Measurements from ENCODE around the gene FANCM.
"Not testable (repeated sequence)": the region's sequence is repeated elsewhere in the genome, so short reads cannot be mapped to it uniquely, and the experiment has no call there.

FANCM gene

GRCh38 chr14:45135156-45135555 lies 574 bp upstream of the FANCM start:
- DNase-seq (ENCODE audit: insufficient read length, low spot score) (no peak), FAIRE-seq (no peak)
- no peak for TF ChIP-seq POU2F2 (IDR thresholded peaks at IDR 0.05; ENCODE audit: low read depth, low read length)
- no peak for TF ChIP-seq SPI1 (IDR thresholded peaks at IDR 0.05; ENCODE audit: low read depth, low read length)
- no peak for TF ChIP-seq PAX5 (IDR thresholded peaks at IDR 0.05; ENCODE audit: insufficient read depth, low read length, severe bottlenecking)
- TF ChIP-seq POLR2AphosphoS5 (IDR thresholded peaks at IDR 0.05; ENCODE audit: low read depth, low read length): no peak
- TF ChIP-seq TAF1 (IDR thresholded peaks at IDR 0.05; ENCODE audit: low read depth, low read length): no peak
- TF ChIP-seq POLR2A (IDR thresholded peaks at IDR 0.05; ENCODE audit: low read depth, low read length): no peak

GRCh38 chr14:45136399-45136798 lies 669 bp downstream of the FANCM start:
- FAIRE-seq: no peak
- no peak for TF ChIP-seq SPI1 (IDR thresholded peaks at IDR 0.05; ENCODE audit: low read depth, low read length)
- no peak for TF ChIP-seq POU2F2 (IDR thresholded peaks at IDR 0.05; ENCODE audit: low read depth, low read length)
- TF ChIP-seq PAX5 (IDR thresholded peaks at IDR 0.05; ENCODE audit: insufficient read depth, low read length, severe bottlenecking): no peak
- no peak for TF ChIP-seq POLR2AphosphoS5 (IDR thresholded peaks at IDR 0.05; ENCODE audit: low read depth, low read length)
- TF ChIP-seq TAF1 (IDR thresholded peaks at IDR 0.05; ENCODE audit: low read depth, low read length): no peak
- no peak for TF ChIP-seq POLR2A (IDR thresholded peaks at IDR 0.05; ENCODE audit: low read depth, low read length)
- no peak for DNase-seq (ENCODE audit: insufficient read length, low spot score)

- no peak for FAIRE-seq
Observed at GRCh38 chr14:45140661-45141187, 5.0 kb downstream of the FANCM start.

GRCh38 chr14:45142083-45142482 lies 6.4 kb downstream of the FANCM start:
- not testable (repeated sequence) for FAIRE-seq; DNase-seq (ENCODE audit: insufficient read length, low spot score)

More at GRCh38 chr14:45140661-45141187, 5.0 kb downstream of the FANCM start:
- DNase-seq (ENCODE audit: insufficient read length, low spot score): no peak
- TF ChIP-seq SPI1 (IDR thresholded peaks at IDR 0.05; ENCODE audit: low read depth, low read length): no peak
- TF ChIP-seq POU2F2 (IDR thresholded peaks at IDR 0.05; ENCODE audit: low read depth, low read length): no peak
- TF ChIP-seq POLR2AphosphoS5 (IDR thresholded peaks at IDR 0.05; ENCODE audit: low read depth, low read length): no peak
- no peak for TF ChIP-seq POLR2A (IDR thresholded peaks at IDR 0.05; ENCODE audit: low read depth, low read length)
- no peak for TF ChIP-seq PAX5 (IDR thresholded peaks at IDR 0.05; ENCODE audit: insufficient read depth, low read length, severe bottlenecking)
- no peak for TF ChIP-seq TAF1 (IDR thresholded peaks at IDR 0.05; ENCODE audit: low read depth, low read length)

- FAIRE-seq (peak; percentile 76), DNase-seq (ENCODE audit: insufficient read length, low spot score) (no peak)
- TF ChIP-seq PAX5 (IDR thresholded peaks at IDR 0.05; ENCODE audit: insufficient read depth, low read length, severe bottlenecking) (no peak), POU2F2 (IDR thresholded peaks at IDR 0.05; ENCODE audit: low read depth, low read length) (no peak)
Observed at GRCh38 chr14:45144658-45145057, 8.9 kb downstream of the FANCM start.

- no peak for TF ChIP-seq SPI1 (IDR thresholded peaks at IDR 0.05; ENCODE audit: low read depth, low read length)
- no peak for TF ChIP-seq PAX5 (IDR thresholded peaks at IDR 0.05; ENCODE audit: insufficient read depth, low read length, severe bottlenecking)
- TF ChIP-seq POU2F2 (IDR thresholded peaks at IDR 0.05; ENCODE audit: low read depth, low read length): no peak
- TF ChIP-seq POLR2AphosphoS5 (IDR thresholded peaks at IDR 0.05; ENCODE audit: low read depth, low read length): no peak
- no peak for TF ChIP-seq POLR2A (IDR thresholded peaks at IDR 0.05; ENCODE audit: low read depth, low read length)
- TF ChIP-seq TAF1 (IDR thresholded peaks at IDR 0.05; ENCODE audit: low read depth, low read length): no peak
Observed at GRCh38 chr14:45145214-45145613, 9.5 kb downstream of the FANCM start.

GRCh38 chr14:45149602-45150001 lies 13.9 kb downstream of the FANCM start:
- DNase-seq (ENCODE audit: insufficient read length, low spot score) (no peak), FAIRE-seq (no peak)
- no peak for TF ChIP-seq TAF1 (IDR thresholded peaks at IDR 0.05; ENCODE audit: low read depth, low read length)
- TF ChIP-seq PAX5 (IDR thresholded peaks at IDR 0.05; ENCODE audit: insufficient read depth, low read length, severe bottlenecking): no peak
- no peak for TF ChIP-seq SPI1 (IDR thresholded peaks at IDR 0.05; ENCODE audit: low read depth, low read length)
- TF ChIP-seq POU2F2 (IDR thresholded peaks at IDR 0.05; ENCODE audit: low read depth, low read length): no peak
- TF ChIP-seq POLR2A (IDR thresholded peaks at IDR 0.05; ENCODE audit: low read depth, low read length): no peak
- TF ChIP-seq POLR2AphosphoS5 (IDR thresholded peaks at IDR 0.05; ENCODE audit: low read depth, low read length): no peak

More at GRCh38 chr14:45145214-45145613, 9.5 kb downstream of the FANCM start:
- no peak for DNase-seq (ENCODE audit: insufficient read length, low spot score)
- peak; percentile 84 for FAIRE-seq

- no peak for FAIRE-seq
- no peak for TF ChIP-seq POU2F2 (IDR thresholded peaks at IDR 0.05; ENCODE audit: low read depth, low read length)
- no peak for TF ChIP-seq POLR2A (IDR thresholded peaks at IDR 0.05; ENCODE audit: low read depth, low read length)
- TF ChIP-seq PAX5 (IDR thresholded peaks at IDR 0.05; ENCODE audit: insufficient read depth, low read length, severe bottlenecking): no peak
- no peak for TF ChIP-seq POLR2AphosphoS5 (IDR thresholded peaks at IDR 0.05; ENCODE audit: low read depth, low read length)
- no peak for TF ChIP-seq SPI1 (IDR thresholded peaks at IDR 0.05; ENCODE audit: low read depth, low read length)
- TF ChIP-seq TAF1 (IDR thresholded peaks at IDR 0.05; ENCODE audit: low read depth, low read length): no peak
- no peak for DNase-seq (ENCODE audit: insufficient read length, low spot score)
Observed at GRCh38 chr14:45150386-45150890, 14.7 kb downstream of the FANCM start.

GRCh38 chr14:45156067-45156466 lies 20.3 kb downstream of the FANCM start:
- FAIRE-seq: no peak
- no peak for TF ChIP-seq PAX5 (IDR thresholded peaks at IDR 0.05; ENCODE audit: insufficient read depth, low read length, severe bottlenecking)
- TF ChIP-seq POLR2A (IDR thresholded peaks at IDR 0.05; ENCODE audit: low read depth, low read length): no peak
- no peak for TF ChIP-seq POLR2AphosphoS5 (IDR thresholded peaks at IDR 0.05; ENCODE audit: low read depth, low read length)
- no peak for TF ChIP-seq POU2F2 (IDR thresholded peaks at IDR 0.05; ENCODE audit: low read depth, low read length)
- no peak for DNase-seq (ENCODE audit: insufficient read length, low spot score)

GRCh38 chr14:45169906-45170305 lies 34.2 kb downstream of the FANCM start:
- TF ChIP-seq POLR2A (IDR thresholded peaks at IDR 0.05; ENCODE audit: low read depth, low read length): no peak
- TF ChIP-seq SPI1 (IDR thresholded peaks at IDR 0.05; ENCODE audit: low read depth, low read length): no peak
- no peak for TF ChIP-seq PAX5 (IDR thresholded peaks at IDR 0.05; ENCODE audit: insufficient read depth, low read length, severe bottlenecking)
- TF ChIP-seq POU2F2 (IDR thresholded peaks at IDR 0.05; ENCODE audit: low read depth, low read length): no peak
- TF ChIP-seq TAF1 (IDR thresholded peaks at IDR 0.05; ENCODE audit: low read depth, low read length): no peak
- TF ChIP-seq POLR2AphosphoS5 (IDR thresholded peaks at IDR 0.05; ENCODE audit: low read depth, low read length): no peak
- DNase-seq (ENCODE audit: insufficient read length, low spot score): no peak
- FAIRE-seq: no peak

Data from GM12891 (cell line).